ENCODE measurements around the gene SHROOM3. TPM values are rescaled to one million over a fixed set of nuclear protein-coding genes. Genes with fewer than 3 reads are reported as not detected.
"Not testable (repeated sequence)": the region's sequence is repeated elsewhere in the genome, so short reads cannot be mapped to it uniquely, and the experiment has no call there.

Gene SHROOM3
- total RNA-seq, 1 donor from 2014 or later: 15.2 TPM

DNA sequence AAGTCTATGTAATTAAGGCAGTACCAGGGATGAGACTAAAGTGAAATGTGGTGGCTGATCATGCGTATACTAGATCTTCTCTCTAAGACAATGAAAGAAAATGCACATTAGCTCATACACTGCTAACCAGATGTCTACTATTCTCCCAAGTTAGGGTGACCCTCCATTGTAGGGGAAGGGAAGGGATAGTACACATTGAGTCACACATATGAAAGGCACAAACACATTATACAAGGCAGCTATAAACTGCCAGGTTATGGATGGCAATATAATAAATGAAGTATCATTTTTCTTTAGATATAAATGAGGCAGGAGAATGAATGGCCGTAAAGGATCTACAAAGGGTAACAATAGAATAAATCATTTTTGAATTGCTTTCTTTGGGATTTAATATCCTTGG lies 4.5 kb downstream of the SHROOM3 start:
- ATAC-seq (no peak), DNase-seq (ENCODE audit: missing footprints) (no peak)
- intact Hi-C loops (cut with DNase I): no loop called here

GRCh38 chr4:76441881-76442280 lies 6.9 kb downstream of the SHROOM3 start:
- ATAC-seq: no peak
- DNase-seq (ENCODE audit: missing footprints): no peak
- intact Hi-C loops (cut with DNase I): no loop called here

DNA sequence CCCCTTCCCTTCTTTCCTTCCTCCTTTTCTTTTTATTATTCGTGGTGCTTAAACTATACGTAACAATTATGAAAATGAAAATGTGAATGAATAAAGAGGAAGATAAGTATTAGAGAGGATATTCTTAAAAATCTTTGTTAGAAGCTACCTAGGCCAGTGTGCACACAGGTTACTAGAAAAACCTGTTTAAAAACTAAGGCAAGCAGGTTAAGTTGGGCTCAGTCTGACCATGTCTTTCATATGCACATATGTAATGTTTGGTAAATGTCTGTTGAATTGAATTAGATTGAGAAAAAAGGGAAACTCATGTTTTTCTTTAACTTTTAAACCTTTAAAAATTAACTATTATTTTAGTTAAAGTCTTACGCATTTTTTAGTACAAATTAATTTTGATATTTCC lies 7.8 kb downstream of the SHROOM3 start:
- DNase-seq (ENCODE audit: missing footprints): no peak
- ATAC-seq: no peak
- intact Hi-C loops (cut with DNase I): no loop called here

GRCh38 chr4:76443376-76443775 lies 8.3 kb downstream of the SHROOM3 start:
- intact Hi-C loops (cut with DNase I): no loop called here
- DNase-seq (ENCODE audit: missing footprints) (no peak), ATAC-seq (no peak)

DNA sequence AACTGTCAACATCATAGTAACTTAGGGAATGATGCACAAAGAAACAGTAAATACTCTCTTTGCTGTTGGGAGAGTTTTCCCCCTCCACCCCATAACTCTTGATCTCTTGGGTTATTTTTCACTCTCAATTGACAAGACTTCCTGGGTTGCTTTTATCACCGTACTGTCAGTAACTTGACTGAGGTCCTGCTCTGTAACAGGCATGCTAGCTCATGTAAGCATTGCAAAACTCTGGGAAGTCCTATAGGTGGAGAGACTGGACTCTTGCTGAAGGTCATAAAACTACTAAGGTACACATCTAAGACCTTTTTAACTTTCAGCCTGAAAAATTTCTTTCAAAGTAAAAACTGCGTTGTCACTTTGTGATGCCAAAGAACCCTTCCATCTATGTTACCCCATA lies 10.9 kb downstream of the SHROOM3 start:
- DNase-seq (ENCODE audit: missing footprints): no peak
- intact Hi-C loops (cut with DNase I): no loop called here
- no peak for ATAC-seq

GRCh38 chr4:76447393-76447851 lies 12.4 kb downstream of the SHROOM3 start:
- intact Hi-C loops (cut with DNase I): no loop called here
- ATAC-seq (no peak), DNase-seq (ENCODE audit: missing footprints) (no peak)

- no peak for DNase-seq (ENCODE audit: missing footprints)
Observed at GRCh38 chr4:76448211-76448610, 13.2 kb downstream of the SHROOM3 start.

GRCh38 chr4:76449362-76449767 lies 14.3 kb downstream of the SHROOM3 start:
- DNase-seq (ENCODE audit: missing footprints): no peak
- no peak for ATAC-seq
- intact Hi-C loops (cut with DNase I): no loop called here

More at GRCh38 chr4:76448211-76448610, 13.2 kb downstream of the SHROOM3 start:
- no peak for ATAC-seq
- intact Hi-C loops (cut with DNase I): no loop called here

- DNase-seq (ENCODE audit: missing footprints): no peak
- peak; percentile 72 for ATAC-seq
- intact Hi-C loops (cut with DNase I): no loop called here
Observed at GRCh38 chr4:76449833-76450232, 14.8 kb downstream of the SHROOM3 start.

DNA sequence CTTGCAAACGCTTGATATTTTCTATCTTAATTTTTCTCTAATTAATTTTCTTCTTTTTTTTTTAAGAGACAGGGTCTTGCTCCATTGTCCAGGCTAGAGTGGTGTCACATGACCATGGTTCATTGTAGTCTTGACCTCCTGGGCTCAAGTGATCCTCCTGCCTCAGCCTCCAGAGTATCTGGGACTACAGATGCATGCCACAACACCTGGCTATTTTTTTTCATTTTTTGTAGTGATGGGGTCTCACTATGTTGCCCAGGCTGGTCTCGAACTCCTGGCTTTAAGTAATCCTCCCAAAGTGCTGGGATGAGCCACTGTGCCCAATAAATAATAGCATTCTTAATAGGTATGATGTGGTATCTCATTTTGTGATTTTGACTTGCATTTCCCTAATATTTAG lies 18.2 kb downstream of the SHROOM3 start:
- intact Hi-C loops (cut with DNase I): no loop called here
- ATAC-seq (no peak), DNase-seq (ENCODE audit: missing footprints) (no peak)

DNA sequence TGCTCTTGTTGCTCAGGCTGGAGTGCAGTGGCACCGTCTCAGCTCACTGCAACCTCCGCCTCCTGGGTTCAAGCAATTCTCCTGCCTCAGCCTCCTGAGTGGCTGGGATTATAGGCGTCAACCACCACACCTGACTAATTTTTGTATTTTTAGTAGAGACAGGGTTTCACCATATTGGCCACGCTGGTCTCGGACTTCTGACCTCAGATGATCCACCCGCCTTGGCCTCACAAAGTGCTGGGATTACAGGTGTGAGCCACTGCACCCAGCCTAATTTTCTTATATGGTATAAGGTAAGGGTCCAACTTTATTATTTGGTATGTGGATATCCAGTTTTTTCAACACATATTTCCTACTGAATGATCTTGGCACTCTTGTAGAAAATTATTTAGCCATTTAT lies 19.0 kb downstream of the SHROOM3 start:
- DNase-seq (ENCODE audit: missing footprints); intact Hi-C loops (cut with DNase I): not testable (repeated sequence)

GRCh38 chr4:76457885-76458284 lies 22.9 kb downstream of the SHROOM3 start:
- ATAC-seq (no peak), DNase-seq (ENCODE audit: missing footprints) (no peak)
- intact Hi-C loops (cut with DNase I): no loop called here

More for the DNA sequence above, 19.0 kb downstream of the SHROOM3 start:
- not testable (repeated sequence) for ATAC-seq

DNA sequence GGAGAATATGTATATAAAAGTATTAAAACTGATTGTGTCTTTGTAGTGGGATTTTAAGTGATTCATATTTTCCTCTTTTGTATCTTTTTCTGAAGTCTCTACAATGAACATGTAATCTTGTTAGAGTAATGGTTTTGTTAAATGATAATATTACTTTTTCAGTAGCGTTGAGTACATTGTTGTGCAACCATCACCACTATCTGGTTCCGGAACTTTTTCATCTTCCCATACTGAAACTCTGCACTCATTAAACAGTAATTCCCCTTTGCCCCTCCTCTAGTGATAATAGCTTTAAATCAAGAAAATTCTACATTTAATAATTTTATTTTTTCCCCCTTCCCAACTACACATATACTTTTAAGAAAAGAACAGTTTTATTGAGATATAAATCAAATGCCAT lies 23.3 kb downstream of the SHROOM3 start:
- no peak for ATAC-seq
- intact Hi-C loops (cut with DNase I): no loop called here
- DNase-seq (ENCODE audit: missing footprints): no peak

DNA sequence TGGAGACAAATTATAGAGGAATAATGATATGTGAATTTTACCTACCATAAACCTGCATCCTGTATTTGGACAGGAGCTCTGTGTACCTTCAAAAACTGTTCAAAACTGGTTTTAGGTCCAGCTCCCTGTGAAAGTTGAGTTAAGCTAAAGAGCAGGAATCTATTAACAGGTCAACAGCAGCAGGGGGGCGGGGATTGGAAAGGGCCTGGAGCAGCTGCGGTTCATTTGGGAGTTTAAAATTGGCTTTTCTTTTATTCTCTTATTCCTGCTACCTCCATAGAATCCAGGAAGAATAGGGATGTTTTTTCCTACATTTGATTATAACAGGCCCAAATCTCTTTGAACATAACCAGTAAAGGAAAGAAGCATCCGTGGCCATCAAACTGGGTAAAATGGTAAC lies 23.8 kb downstream of the SHROOM3 start:
- ATAC-seq (no peak), DNase-seq (ENCODE audit: missing footprints) (no peak)
- intact Hi-C loops (cut with DNase I): no loop called here

DNA sequence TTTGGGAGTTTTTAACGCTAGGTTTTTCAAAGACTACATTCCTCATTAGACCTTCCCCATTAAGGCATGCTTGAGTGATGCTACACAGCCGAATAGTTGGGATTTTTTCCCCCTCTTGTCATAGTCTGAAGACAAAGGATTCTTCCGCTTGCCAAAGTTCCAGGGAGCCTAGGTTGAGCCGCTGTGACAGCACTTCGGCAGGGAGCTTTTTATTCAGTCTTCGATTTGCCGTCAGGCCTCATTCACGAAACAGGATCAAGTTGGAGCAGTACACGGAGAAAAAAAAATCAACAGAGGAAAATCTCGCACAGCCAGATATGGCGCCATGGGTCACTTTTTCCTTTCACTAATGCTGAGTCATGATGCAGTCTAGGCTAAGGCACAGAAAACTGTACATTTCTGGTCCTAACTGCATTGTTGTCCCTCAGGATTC lies 24.3 kb downstream of the SHROOM3 start:
- ATAC-seq (peak; percentile 59), DNase-seq (ENCODE audit: missing footprints) (no peak)
- intact Hi-C loops (cut with DNase I): no loop called here

DNA sequence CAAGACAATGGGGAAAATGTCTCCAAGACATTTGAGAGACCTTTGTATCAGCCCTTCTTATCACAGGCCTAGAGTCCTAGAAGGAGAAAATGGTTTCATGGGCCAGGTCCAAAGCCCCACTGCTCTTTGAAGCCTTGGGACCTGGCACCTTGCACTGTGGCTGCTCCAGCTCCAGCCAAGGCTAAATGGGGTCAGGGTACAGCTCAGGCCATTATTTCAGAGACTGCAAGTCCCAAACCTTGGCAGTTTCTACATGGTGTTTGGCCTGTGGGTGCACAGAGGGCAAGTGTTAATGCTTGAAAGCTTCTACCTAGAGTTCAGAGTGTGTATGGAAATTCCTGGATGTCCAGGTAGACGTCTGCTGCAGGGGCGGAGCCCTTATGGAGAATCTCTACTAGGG lies 28.5 kb downstream of the SHROOM3 start:
- no peak for DNase-seq (ENCODE audit: missing footprints)
- no peak for ATAC-seq
- intact Hi-C loops (cut with DNase I): no loop called here

DNA sequence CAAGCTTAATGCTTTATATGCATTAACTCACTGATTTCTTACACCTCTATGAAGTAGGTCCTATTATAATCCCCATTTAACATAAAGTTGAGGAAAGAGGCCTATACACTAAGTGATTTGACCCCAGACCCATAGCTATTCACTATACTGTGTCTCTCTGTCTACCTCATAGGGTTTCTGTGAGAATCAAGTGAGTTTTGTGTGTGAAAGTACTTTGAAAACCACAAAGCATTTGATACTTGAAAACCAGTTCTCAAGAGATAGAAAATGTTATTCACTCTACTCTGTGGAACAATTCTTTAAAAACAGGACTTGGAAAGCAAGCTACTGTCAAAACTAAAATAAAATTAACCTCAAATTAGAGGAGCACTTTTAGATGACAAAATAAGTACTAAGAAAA lies 35.0 kb downstream of the SHROOM3 start:
- intact Hi-C loops (cut with DNase I): no loop called here
- no peak for ATAC-seq
- DNase-seq (ENCODE audit: missing footprints): no peak

GRCh38 chr4:76470532-76470931 lies 35.5 kb downstream of the SHROOM3 start:
- ATAC-seq: no peak
- no peak for DNase-seq (ENCODE audit: missing footprints)
- intact Hi-C loops (cut with DNase I): no loop called here

DNA sequence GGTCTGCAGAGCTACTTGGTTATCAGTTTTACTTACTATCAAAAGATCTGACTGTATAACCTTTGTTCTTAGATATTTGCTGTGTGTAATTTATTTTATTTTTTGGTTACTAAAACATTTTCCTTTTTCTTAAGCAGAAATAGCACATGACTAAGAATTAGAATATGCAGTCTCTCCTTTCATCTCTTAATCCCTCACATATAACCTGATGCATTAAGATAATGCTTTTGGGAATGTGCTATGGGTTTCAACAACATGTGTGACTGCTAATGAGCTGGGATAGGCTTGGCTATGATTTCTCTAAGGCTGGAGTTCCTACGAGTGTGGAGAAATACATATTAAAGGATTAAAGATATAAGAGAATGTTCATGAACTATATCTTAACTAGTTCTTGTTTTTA lies 41.5 kb downstream of the SHROOM3 start:
- ATAC-seq (no peak), DNase-seq (ENCODE audit: missing footprints) (no peak)
- intact Hi-C loops (cut with DNase I): no loop called here

DNA sequence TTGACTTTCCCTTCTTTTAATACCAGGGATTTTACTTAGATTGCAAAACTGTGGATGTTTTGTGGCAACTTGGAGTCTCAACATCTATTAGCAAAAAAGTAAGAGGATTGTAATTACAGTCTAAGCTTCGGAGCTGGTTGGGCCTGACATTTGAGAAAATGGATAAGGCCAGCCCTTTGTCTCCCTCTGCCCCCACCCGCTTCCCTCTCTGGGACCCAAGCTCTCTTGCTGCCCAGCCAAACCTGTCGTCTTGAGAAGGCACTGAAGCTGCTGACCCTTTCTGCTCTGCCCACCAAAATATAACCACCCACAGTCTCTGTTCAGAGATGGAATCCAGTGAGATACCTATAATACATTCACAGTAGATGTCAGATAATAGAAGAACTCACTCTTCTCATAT lies 49.6 kb downstream of the SHROOM3 start:
- ATAC-seq: no peak
- intact Hi-C loops (cut with DNase I): no loop called here
- no peak for DNase-seq (ENCODE audit: missing footprints)

DNA sequence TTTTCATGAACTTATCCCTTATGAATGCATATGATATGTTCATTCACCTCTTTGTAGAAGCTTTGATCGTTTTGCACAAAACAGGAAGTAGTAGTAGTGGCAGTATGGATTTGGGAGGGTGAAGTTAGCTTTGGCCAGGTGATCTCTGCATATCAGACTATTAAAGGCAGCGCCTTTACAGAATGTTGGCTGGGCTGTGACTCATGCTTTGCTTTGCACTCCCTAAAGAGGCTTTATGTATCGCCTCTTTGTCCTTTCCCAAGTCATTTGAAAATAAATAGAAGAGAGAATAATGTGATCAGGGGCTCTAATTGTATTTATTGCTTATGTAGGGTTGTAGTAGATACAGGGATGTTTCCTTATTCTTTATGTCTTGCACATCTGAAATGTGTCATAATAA lies 50.4 kb downstream of the SHROOM3 start:
- intact Hi-C loops (cut with DNase I): no loop called here
- no peak for ATAC-seq
- no peak for DNase-seq (ENCODE audit: missing footprints)
